Posterior cingulate gyrus (tissue), 11 donors: ENCODE measurements around the gene KATNB1.
"Not testable (repeated sequence)": the region's sequence is repeated elsewhere in the genome, so short reads cannot be mapped to it uniquely, and the experiment has no call there.

ENCODE experiments used
- DNase-seq, 10 donors: peaks; one replicate each; pipeline versions ENCODE4 v3.0.0 to v3.0.0-alpha.2; 2020 to 2021; ENCODE audit warnings: mixed read lengths in 3 of 10
- intact Hi-C: fragments of 100-400 bp; cut with DNase I; formaldehyde crosslinking; loops from one replicate; pipeline ENCODE4 v1.15.1; 2023

The KATNB1 gene

DNA sequence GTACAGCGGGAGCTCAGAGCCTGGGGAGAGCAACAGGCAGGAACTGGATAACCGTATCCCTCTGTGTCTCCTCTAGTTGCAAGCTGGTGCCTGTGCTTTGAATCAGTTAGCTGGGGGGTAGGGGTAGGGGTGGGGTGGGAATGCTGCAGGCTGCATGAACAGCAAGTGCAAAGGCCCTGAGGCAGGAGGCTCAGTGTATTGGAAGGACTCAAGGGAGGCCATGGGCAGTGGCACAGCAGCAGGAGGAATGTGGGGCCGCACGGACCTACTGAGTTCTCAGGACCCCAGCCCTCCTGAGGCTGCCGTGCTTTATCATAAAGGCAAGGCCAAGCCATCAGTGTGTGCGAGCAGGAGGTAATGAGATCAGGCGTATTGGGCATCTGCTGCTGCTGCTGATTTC lies 3.3 kb downstream of the KATNB1 start:
- peak in 1 of 10 donors; percentile 36 for DNase-seq
- intact Hi-C loops = no loop called here

DNA sequence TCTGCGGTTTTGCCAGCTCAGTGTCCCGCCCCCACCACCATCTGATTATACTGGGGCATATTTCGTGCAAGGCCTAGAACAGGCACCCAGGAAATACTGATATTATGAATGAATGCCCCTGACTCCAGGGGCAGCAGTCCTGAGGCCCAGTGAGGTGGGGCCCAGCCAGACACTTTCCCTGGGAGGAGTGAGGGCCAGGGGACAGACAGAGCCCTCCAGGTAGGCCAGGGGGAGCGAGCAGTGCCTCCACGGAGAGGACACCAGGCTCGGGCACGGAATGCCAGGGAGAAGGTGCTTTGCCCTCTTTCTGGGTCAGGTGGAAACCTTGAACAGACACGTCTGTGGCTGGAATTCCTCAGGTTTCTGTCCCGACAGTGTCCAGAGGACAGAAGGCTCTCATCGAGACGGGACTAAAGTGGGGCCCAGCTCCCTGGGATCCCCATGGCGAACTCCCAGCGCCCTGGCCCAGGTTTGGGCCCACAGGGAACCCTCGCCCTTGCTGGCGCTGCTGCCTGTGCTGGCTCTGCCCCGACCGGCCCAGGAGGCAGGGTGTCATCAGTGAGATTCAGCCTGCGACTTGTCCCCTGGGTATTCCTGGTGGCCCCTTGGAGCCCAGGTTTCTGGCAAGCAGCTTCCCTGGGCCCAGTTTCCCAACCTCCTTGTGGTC lies 4.3 kb downstream of the KATNB1 start:
- intact Hi-C loops = no loop called here
- DNase-seq = peak in 2 of 10 donors; percentile 74 to 78

DNA sequence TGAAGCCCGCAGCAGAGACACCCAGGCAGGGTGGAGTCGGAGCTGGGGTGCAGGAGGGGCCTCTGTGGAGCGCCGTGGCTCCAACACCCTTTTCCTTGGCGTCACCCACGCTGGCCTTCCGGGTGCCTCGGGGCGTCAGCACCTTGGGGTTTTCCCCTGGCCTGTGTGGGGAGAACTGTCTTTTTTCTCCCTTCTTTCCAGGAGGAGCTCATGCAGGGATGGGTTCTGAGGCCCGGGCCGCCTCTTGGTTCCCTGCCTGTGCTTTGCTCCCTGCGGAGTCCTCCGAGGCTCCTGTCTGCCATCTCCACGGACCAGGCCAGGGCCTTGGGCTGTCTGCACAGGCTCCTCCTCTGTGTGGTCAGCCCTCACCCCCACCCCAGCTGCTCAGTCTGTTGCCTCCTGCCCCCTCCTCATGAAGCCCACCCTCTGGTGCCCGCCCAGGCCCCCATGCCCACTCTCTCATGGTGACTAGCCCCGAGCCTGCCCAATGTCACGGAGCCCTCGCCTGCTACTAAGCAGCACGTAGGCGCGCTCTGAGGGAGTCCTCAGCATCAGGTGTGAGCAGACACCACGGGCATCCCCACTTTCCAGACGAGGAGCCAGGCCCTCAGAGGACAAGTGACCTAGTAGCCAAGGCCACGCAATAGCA lies 5.0 kb downstream of the KATNB1 start:
- intact Hi-C loops = no loop called here
- DNase-seq = peak in 3 of 10 donors; percentile 67 to 83 (median 80)

DNA sequence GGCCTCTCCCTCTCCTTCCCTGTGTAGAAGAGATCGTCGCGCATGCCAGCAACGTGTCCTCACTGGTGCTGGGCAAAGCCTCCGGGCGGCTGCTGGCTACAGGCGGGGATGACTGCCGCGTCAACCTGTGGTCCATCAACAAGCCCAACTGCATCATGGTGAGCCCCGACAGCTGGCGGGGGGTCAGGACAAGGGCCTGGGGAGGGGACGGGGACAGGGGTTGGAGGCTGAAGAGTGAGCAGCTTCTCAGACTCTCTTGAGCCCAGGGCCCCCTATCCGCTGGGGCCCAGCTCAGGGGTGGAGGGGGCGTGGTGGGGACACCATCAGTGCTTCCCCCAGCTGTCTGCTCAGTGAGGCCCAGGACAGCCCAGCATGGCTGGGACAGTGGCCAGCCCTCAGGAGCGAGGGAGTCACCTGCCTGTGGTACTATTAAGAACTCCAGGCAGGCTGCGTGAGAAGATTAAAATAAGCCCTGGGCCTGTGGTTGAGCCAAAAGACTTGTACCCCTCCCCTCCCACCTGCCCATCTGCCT lies 6.2 kb downstream of the KATNB1 start:
- intact Hi-C loops = no loop called here
- DNase-seq = peak in 2 of 10 donors; percentile 85

DNA sequence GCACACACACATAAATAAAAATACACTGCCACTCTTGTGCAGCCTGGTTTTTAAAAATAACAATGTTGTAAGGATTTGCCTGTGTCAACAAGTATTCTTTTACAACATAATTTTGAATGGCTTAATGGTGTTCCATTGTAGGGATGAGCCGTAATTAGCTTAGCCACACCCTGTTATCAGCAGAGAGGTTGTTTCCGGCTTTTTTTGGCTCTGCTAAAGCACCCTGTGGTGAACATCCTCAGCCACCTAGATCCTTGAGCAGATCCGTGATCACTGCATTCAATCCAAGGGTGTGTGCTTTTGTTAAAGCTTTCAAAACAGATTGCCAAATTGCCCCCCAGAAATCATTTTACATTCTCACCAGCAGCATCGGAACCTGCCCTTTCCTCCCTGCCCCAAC lies 7.0 kb downstream of the KATNB1 start:
- no peak for DNase-seq
- intact Hi-C loops = no loop called here

DNA sequence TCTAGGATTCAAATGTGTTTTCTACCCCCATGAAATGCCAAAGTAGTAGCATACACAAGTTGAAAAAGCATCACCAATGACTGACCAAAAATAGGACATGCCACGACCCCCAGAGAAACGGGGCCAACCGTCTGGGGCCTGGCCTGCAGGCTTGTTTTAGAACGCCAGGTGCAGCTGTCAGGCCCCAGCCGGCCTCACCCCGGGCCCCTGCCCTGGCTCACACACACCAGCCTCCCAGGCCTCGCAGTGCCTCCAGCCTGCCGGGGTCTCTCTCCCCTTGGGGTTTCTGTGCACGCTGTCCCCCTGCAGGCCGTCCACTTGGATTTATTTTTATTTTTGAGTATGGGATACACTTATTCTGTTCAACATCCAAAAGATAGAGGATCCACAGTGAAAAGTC lies 7.9 kb downstream of the KATNB1 start:
- DNase-seq = peak in 2 of 10 donors; percentile 66 to 69
- intact Hi-C loops = no loop called here

DNA sequence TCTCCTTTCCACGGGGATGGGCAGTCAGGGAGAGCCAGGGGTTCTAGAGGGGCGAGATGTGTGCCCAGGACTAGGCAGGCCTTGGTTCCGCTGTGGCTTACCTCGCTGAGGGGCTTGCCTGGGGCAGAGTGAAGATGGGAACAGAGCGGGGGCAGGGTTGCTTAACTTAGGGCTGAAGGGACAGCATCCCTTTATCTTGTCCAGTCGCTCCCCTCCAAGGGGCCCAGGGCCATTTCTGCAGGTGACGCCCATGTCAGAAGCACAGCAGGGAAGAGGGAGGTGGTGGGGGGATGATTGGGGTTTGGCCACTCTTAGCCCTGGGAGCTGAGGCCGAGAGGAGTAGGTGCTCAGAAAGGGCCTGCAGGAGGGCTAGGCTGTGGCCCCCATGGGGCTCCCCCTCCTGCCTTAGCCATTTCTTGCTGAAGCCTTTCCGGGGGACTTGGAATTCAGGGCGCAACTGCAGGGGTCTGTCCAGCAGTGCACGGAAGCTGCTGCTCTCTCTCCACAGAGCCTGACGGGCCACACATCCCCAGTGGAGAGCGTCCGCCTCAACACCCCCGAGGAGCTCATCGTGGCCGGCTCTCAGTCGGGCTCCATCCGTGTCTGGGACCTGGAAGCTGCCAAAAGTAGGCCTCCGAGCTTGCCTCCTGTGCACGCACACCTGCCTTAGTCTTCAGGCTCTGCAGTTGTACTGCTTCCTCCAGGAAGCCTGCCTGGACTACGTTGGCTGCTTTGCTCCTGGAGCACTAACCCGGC lies 8.5 kb downstream of the KATNB1 start:
- peak in 3 of 10 donors; percentile 59 to 69 (median 63) for DNase-seq
- intact Hi-C loops = no loop called here

DNA sequence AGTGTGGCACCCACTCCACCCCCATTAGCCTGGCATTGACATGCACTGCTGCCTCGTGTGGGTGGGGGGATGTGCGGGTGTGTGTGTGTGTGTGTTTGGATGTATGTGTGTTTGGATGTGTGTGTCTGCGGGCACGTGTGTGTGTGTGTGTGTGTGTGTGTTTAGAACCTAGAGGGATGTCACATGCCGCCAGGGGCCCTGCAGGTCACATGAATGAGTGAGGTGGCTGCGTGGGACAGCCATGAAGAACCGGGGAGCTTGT lies 9.0 kb downstream of the KATNB1 start:
- DNase-seq = peak in 2 of 10 donors; percentile 26 to 35
- intact Hi-C loops = no loop called here

DNA sequence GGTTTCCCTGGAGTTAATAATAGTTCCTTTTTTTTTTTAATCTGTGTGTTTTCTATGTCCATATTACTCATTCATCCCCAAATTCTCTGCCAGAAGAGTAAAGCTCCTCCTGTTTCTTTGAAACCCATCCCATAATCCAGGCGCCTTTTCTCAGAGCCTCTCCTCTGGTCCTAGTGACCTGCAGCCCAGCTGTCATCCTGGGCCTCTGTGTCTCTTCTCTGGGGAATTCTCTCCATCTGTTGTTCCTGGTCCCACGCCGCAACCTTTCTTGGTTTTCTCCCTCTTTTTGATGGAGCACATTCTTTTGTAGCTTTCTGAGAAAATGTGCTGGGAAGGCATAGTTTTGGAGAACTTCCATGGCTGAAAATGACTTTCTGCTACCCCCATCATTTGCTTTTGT lies 10.2 kb downstream of the KATNB1 start:
- DNase-seq = peak in 3 of 10 donors; percentile 21 to 62 (median 36)
- intact Hi-C loops = no loop called here

DNA sequence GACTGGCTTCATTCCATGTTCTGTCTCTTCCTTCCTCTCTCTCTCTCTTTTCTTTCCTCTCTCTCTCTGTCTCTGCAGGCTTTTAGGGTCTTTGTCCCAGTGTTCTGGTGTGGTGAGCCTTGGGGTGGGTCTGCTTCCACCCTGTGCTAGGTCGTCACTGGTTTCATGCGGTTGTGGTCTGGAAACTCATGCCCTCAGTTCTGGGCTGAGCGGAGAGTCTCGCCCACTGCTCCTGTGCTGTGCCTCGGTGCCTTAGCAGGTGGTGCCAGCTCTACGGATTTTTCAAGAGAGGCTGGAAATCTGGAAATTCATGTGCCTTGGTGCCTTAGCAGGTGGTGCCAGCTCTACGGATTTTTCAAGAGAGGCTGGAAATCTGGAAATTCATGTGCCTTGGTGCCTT lies 10.7 kb downstream of the KATNB1 start:
- intact Hi-C loops = not testable (repeated sequence)
- peak in 3 of 10 donors; percentile 64 to 71 (median 66) for DNase-seq

DNA sequence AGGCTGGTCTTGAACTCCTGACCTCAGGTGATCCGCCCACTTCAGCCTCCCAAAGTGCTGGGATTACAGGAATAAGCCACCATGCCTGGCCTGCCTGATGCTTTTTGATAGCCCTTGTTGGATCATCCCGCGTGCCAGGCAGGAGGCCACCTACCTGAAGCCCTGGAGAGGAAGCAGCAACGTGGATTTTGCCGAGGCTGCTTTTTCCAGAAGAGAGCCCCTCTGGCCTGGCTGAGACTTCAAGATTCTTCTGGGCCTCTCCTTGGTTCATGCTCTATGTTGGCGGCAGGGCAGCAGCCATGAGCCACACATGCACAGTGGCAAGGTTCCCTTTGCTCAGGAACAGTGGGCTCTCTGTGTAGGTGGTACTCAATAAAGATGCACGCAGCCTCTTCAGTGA lies 11.5 kb downstream of the KATNB1 start:
- peak in 2 of 10 donors; percentile 20 to 76 for DNase-seq
- intact Hi-C loops = no loop called here

DNA sequence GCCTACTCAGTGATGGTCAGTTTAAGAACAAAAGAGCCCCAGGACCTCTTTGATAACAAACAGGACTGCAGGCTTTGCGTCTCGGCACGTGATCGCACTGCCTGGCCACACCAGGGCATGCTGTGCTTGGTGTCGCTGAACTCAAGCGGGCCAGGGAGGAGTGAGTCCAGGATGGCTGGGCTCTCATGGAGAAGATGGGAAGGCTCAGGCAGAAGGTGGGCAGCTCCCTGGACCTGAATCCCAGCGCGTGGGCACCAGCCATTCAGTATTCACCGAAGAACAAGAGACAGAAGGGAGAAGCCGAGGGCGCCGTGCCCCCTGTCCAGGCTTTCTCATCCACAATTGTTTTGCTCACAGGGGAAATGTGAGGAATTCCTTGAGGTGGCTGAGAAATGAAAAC lies 11.9 kb downstream of the KATNB1 start:
- intact Hi-C loops = no loop called here
- peak in 3 of 10 donors; percentile 82 to 87 (median 87) for DNase-seq

DNA sequence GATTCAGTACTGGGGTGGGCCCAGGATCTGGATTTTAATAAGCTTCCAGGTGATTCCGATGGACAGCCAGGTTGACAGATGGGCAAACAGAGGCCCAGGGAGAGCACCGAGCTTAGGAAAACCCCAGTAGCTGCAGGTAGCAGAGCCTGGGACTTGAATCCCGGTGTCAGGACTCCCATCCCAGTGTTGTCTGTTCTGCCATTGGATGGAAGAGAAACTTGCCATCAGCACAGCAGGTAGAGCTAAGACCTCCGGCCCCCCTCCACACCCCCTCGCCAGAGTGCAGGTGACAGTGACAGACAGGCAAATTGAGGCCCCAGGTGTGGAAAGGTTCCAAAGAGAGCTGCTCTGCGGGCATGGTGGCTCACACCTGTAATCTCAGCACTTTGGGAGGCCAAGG lies 12.4 kb downstream of the KATNB1 start:
- DNase-seq = peak in 3 of 10 donors; percentile 39 to 58 (median 54)
- intact Hi-C loops = no loop called here

DNA sequence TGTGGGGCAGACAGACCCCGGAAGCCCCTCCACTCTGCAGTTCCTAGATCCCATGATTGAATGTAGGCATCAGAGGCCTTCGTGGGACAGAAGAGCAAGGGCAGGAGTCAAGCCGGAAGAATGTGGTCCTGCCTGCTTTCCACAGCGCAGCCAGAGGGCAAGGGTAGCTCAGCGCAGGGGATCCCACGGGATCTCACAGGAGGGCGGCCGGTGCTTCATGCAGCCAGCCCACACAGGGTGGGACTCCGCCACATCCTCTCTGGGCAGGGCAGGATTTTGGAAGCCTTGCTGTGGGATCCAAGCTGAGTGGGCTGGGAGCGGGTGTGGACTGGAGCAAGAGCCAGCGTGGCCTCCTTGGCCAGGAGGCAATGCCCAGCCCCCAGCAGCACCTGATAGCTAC lies 13.0 kb downstream of the KATNB1 start:
- peak in 3 of 10 donors; percentile 41 to 70 (median 59) for DNase-seq
- intact Hi-C loops = no loop called here

DNA sequence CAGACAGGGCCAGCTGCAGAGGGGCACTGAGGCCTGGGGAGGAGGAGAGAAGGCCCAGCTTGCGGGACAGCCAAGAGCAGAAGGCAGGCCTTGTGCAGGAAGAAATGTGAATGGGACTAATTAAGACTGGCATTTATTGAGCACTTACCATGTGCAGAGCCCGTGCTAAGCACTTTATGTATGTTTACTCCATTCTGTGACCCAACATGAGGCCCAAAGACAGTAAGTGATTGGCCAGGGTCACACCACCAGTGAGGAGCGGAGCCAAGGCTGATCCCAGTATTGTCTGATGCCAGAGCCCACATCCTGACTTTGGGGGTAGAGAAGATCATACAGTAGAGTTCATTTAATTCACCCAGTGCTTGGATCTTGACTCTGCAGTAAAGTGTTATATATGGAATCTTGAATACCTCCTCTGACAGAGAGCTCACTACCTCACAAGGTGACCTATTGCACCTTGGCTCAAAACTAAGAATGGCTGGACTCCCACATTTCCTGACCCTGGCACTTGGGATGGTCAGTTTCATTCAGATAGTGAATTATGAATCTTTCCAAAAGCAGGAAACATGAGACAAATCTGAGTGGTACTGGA lies 13.6 kb downstream of the KATNB1 start:
- intact Hi-C loops = no loop called here
- DNase-seq = peak in 2 of 10 donors; percentile 10 to 70

DNA sequence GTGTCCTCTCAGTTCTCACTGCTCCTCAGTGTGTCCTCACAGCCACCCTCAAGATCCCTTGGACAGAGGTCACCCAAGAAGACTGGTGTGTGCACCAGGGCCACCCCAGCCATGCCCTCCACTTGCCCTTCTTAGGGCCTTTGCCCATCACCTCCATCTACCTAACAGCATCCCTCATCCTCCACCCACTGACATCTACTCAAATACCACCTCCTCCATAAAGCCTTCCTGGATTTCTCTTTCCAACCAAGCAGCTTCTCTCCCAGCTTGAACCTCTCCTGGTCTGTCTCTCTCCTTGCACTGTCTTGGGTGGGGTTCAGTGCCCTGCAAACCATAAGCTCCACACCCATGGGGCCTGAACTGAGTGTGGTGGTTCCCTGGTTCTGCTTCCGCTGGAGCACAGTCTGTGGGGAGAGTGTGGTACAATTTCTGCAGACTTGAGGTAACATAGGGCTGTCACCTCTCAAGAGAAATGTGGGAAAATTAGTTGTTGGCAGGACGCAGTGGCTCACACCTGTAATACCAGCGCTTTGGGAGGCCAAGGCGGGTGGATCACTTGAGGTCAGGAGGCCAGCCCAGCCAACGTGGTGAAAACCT lies 14.4 kb downstream of the KATNB1 start:
- peak in 2 of 10 donors; percentile 18 to 23 for DNase-seq
- intact Hi-C loops = no loop called here

DNA sequence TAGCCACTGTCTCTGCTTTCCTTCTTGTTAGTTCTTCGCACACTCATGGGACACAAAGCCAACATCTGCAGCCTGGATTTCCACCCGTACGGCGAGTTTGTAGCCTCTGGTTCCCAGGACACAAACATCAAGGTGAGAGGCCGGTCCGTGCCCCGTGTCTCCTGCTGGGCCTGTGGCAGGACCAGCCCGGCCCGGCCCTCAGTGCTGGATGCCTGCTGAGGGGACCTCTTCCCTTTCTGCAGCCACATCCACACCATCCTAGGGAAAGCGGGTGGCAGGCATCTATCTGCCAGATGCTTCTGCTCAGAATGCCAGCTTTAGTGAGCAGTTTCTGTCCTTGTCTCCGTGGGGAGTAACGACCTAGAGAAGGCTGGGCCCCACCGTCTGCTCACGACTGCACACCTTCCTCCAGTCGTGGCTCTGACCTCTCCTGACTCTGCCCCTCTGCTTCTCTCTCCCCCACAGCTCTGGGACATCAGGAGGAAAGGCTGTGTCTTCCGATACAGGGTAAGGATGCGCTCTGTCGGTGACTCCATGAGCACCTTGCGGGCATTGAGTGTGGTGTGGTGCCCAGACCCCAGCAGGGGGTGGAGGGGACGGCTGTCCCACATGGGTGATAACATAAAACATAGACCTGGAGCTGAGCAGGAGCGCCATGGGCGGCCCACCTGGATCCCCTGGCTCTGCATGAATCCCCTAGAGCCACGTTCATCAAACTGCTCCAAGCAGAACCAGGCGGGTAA lies 15.4 kb downstream of the KATNB1 start:
- DNase-seq = peak in 2 of 10 donors; percentile 66 to 68
- intact Hi-C loops = no loop called here

DNA sequence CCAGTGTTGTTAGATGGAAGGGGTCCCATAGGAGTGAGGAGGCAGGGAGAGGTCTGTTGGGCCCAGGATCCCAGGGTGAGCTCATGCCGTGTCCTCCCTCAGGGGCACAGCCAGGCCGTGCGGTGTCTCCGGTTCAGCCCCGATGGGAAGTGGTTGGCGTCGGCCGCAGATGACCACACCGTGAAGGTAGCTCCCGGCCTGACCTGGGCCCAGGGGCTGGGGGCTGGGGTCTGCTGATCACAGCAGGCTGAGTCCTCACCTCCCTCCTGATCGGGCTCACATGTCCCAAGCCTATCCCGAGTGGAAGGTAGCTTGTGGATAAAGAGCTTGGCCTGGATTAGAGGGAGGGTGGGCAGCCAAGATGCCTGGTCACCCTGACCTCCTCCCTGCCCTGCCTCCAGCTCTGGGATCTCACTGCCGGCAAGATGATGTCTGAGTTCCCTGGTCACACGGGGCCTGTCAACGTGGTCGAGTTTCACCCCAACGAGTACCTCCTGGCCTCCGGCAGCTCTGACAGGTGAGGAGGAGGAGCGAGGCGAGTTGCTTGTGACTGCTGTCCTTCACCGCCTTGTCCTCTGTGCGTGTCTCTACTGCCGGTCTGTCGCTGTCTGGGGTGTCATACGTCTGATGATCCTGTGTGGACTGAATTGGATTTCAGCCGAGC lies 16.1 kb downstream of the KATNB1 start:
- DNase-seq = peak in 3 of 10 donors; percentile 39 to 66 (median 58)
- intact Hi-C loops = no loop called here

DNA sequence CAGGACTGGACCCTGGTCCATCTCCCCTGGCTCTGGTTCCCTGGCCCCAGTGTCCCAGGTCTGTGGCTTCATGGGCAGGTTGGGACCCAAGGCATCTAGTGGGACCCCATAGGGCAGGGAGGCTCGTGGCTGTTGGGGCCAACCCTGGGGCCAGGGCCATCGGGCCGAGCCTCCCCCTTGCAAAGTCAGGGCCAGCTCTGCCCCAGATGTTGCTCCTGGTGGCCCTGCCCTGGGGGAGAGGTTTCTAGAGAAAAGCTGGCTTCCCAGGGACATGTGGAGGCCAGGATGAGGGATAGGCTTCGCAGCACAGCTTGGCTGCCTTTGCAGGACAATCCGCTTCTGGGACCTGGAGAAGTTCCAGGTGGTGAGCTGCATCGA lies 16.6 kb downstream of the KATNB1 start:
- DNase-seq = peak in 4 of 10 donors; percentile 4 to 64 (median 58)
- intact Hi-C loops = no loop called here
